ENCODE data around the gene BMPR1B. TPM values are rescaled to one million over a fixed set of nuclear protein-coding genes. Genes with fewer than 3 reads are reported as not detected.
"Not testable (repeated sequence)": the region's sequence is repeated elsewhere in the genome, so short reads cannot be mapped to it uniquely, and the experiment has no call there.

The BMPR1B gene
- total RNA-seq, 1 experiment from 2014 or later = 14.5 TPM

GRCh38 chr4:95027905-95028618 lies 270.3 kb downstream of the BMPR1B start:
- peak; percentile 38 for DNase-seq (ENCODE audit: low read depth)

- no peak for DNase-seq (ENCODE audit: low read depth)
Measured at GRCh38 chr4:95038791-95039190, 281.0 kb downstream of the BMPR1B start.

GRCh38 chr4:95044324-95044837 lies 286.6 kb downstream of the BMPR1B start:
- DNase-seq (ENCODE audit: low read depth) = no peak

- DNase-seq (ENCODE audit: low read depth) = no peak
Measured at GRCh38 chr4:95045429-95045828, 287.7 kb downstream of the BMPR1B start.

GRCh38 chr4:95048296-95048695 lies 290.5 kb downstream of the BMPR1B start:
- no peak for DNase-seq (ENCODE audit: low read depth)

- no peak for DNase-seq (ENCODE audit: low read depth)
Measured at GRCh38 chr4:95049551-95050233, 291.9 kb downstream of the BMPR1B start.

GRCh38 chr4:95050980-95051701 lies 293.4 kb downstream of the BMPR1B start:
- no peak for DNase-seq (ENCODE audit: low read depth)

GRCh38 chr4:95051702-95052020 lies 293.9 kb downstream of the BMPR1B start:
- no peak for DNase-seq (ENCODE audit: low read depth)

- DNase-seq (ENCODE audit: low read depth) = no peak
Measured at GRCh38 chr4:95058991-95059390, 301.2 kb downstream of the BMPR1B start.

- peak; percentile 58 for DNase-seq (ENCODE audit: low read depth)
Measured at GRCh38 chr4:95059663-95060062, 301.9 kb downstream of the BMPR1B start.

- DNase-seq (ENCODE audit: low read depth) = peak; percentile 80
Measured at GRCh38 chr4:95061220-95061619, 303.5 kb downstream of the BMPR1B start.

- DNase-seq (ENCODE audit: low read depth) = not testable (repeated sequence)
Measured at GRCh38 chr4:95061801-95062200, 304.0 kb downstream of the BMPR1B start.

- DNase-seq (ENCODE audit: low read depth) = no peak
Measured at GRCh38 chr4:95066050-95066449, 308.3 kb downstream of the BMPR1B start.

- DNase-seq (ENCODE audit: low read depth) = no peak
Measured at GRCh38 chr4:95068401-95068800, 310.6 kb downstream of the BMPR1B start.

- no peak for DNase-seq (ENCODE audit: low read depth)
Measured at GRCh38 chr4:95068818-95069478, 311.2 kb downstream of the BMPR1B start.

GRCh38 chr4:95071851-95072250 lies 314.1 kb downstream of the BMPR1B start:
- DNase-seq (ENCODE audit: low read depth) = no peak

GRCh38 chr4:95073646-95074045 lies 315.9 kb downstream of the BMPR1B start:
- no peak for DNase-seq (ENCODE audit: low read depth)

GRCh38 chr4:95077864-95078263 lies 320.1 kb downstream of the BMPR1B start:
- peak; percentile 64 for DNase-seq (ENCODE audit: low read depth)

GRCh38 chr4:95080969-95081368 lies 323.2 kb downstream of the BMPR1B start:
- no peak for DNase-seq (ENCODE audit: low read depth)

- no peak for DNase-seq (ENCODE audit: low read depth)
Measured at GRCh38 chr4:95084584-95084983, 326.8 kb downstream of the BMPR1B start.

- DNase-seq (ENCODE audit: low read depth) = no peak
Measured at GRCh38 chr4:95085124-95085833, 327.5 kb downstream of the BMPR1B start.

Data from LHCN-M2 (cell line).